Endothelial cell (in vitro differentiated cells): ENCODE data around the gene TWIST2. TPM values are rescaled to one million over a fixed set of nuclear protein-coding genes. Genes with fewer than 3 reads are reported as not detected.

Experiments
- DNase-seq: peaks from one replicate; pipeline ENCODE4 v3.0.0; 2021; ENCODE audit warnings: low spot score
- H3K27ac Mint-ChIP-seq: one replicate; pipeline ENCODE4 v1.8.0; 2021; ENCODE audit warnings: mixed read lengths, inconsistent platforms; ENCODE audit not compliant: unreplicated experiment
- H3K27me3 Mint-ChIP-seq: one replicate; pipeline ENCODE4 v1.8.0; 2021; ENCODE audit warnings: mild to moderate bottlenecking, moderate library complexity, mixed read lengths, inconsistent platforms; ENCODE audit not compliant: unreplicated experiment
- H3K36me3 Mint-ChIP-seq: one replicate; pipeline ENCODE4 v1.8.0; 2021; ENCODE audit warnings: mild to moderate bottlenecking, low read depth, mixed read lengths, inconsistent platforms; ENCODE audit not compliant: unreplicated experiment
- H3K4me1 Mint-ChIP-seq: one replicate; pipeline ENCODE4 v1.8.0; 2021; ENCODE audit warnings: mild to moderate bottlenecking, mixed read lengths, inconsistent platforms; ENCODE audit not compliant: unreplicated experiment
- H3K4me3 Mint-ChIP-seq: one replicate; pipeline ENCODE4 v1.8.0; 2021; ENCODE audit warnings: mild to moderate bottlenecking, mixed read lengths, inconsistent platforms; ENCODE audit not compliant: unreplicated experiment
- H3K9me3 Mint-ChIP-seq: one replicate; pipeline ENCODE4 v1.8.0; 2021; ENCODE audit warnings: mixed read lengths, inconsistent platforms; ENCODE audit not compliant: unreplicated experiment
- CTCF ChIP-seq: fragments of 200-600 bp; sonication (generic); IDR thresholded peaks from one replicate; pipeline ENCODE4 v1.5.0; 2021; ENCODE audit warnings: antibody characterized with exemption; ENCODE audit not compliant: unreplicated experiment
- total RNA-seq: library from RNA; stranded (reverse); fragmentation: NEBNext Ultra II Directional; extraction: Animal tissue kit (Norgen Biotek cat#: 25700); gene quantifications from one replicate; pipeline ENCODE4 v1.2.1, GENCODE V29; 2021; ENCODE audit not compliant: unreplicated experiment

The TWIST2 gene
- total RNA-seq, 1 donor from 2014 or later: not detected

GRCh38 chr2:238859636-238860347 lies 11.9 kb downstream of the TWIST2 start:
- peaks cover under 1% of the 10 kb centered on the region for H3K27me3 Mint-ChIP-seq

GRCh38 chr2:238861013-238861730 lies 13.3 kb downstream of the TWIST2 start:
- H3K4me3 Mint-ChIP-seq: no peak overlapping the region
- H3K4me1 Mint-ChIP-seq: peaks cover 5% of the 10 kb centered on the region
- no peaks in the 10 kb centered on the region for H3K9me3 Mint-ChIP-seq
- H3K36me3 Mint-ChIP-seq: no peaks in the 10 kb centered on the region
- no peaks in the 10 kb centered on the region for H3K27me3 Mint-ChIP-seq
- no peak for TF ChIP-seq CTCF
- no peak for DNase-seq
- no peak overlapping the region for H3K27ac Mint-ChIP-seq

More at GRCh38 chr2:238859636-238860347, 11.9 kb downstream of the TWIST2 start:
- Mint-ChIP-seq H3K9me3 (no peaks in the 10 kb centered on the region), H3K36me3 (no peaks in the 10 kb centered on the region), H3K27ac (no peak overlapping the region), H3K4me1 (peaks cover 5% of the 10 kb centered on the region), H3K4me3 (no peak overlapping the region)
- no peak for DNase-seq
- no peak for TF ChIP-seq CTCF

DNA sequence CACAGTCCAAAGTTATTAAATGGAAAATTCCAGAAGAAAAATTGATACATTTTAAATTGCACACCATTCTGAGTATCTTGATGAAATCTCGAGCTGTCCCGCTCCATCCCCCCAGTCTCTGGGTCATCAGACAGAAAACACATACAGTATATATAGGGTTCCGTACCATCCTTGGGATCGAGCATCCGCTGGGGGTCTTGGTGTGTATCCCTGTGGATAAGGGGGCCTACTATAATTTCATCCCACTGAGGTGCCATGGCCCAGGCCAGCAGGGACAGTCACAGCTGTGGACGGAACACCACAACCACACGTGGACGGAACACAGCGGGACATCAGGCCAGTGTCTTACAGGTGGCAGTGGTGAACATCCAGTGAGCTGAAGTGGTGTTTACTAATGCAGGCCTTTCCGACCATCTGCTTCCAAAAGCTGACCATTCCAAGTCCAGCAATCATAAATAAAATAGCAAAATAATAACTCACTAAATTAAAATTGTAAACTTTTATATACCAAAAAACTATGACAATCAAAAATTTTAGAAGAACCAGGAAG lies 14.0 kb downstream of the TWIST2 start:
- no peaks in the 10 kb centered on the region for H3K27me3 Mint-ChIP-seq
- DNase-seq: no peak

DNA sequence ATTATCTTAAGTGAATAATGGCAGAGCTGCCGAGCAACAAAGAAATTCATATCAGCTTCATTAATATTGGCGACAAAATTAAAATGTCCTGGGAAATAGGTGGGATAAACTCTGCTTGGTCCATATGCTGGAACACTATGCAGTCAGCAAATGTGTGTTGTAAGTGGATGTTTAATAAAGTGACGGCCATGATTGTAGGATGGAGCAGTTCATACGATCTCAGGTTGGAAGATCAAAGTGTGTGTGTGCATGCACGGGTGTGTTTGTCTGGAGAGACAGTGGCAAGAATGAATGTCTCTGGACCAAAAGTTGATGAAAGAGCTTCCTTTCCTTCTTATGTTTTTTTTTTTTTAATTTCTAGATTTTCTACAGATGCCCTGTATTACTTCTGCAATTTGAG lies 14.8 kb downstream of the TWIST2 start:
- Mint-ChIP-seq H3K9me3 (no peaks in the 10 kb centered on the region), H3K27me3 (peaks cover 2% of the 10 kb centered on the region), H3K4me3 (no peak overlapping the region), H3K4me1 (peaks cover 5% of the 10 kb centered on the region), H3K36me3 (no peaks in the 10 kb centered on the region), H3K27ac (no peak overlapping the region)
- no peak for DNase-seq
- no peak for TF ChIP-seq CTCF

More for the DNA sequence above, 14.0 kb downstream of the TWIST2 start:
- Mint-ChIP-seq H3K27ac (no peak overlapping the region), H3K36me3 (no peaks in the 10 kb centered on the region), H3K9me3 (no peaks in the 10 kb centered on the region), H3K4me3 (no peak overlapping the region), H3K4me1 (peaks cover 5% of the 10 kb centered on the region)
- no peak for TF ChIP-seq CTCF

DNA sequence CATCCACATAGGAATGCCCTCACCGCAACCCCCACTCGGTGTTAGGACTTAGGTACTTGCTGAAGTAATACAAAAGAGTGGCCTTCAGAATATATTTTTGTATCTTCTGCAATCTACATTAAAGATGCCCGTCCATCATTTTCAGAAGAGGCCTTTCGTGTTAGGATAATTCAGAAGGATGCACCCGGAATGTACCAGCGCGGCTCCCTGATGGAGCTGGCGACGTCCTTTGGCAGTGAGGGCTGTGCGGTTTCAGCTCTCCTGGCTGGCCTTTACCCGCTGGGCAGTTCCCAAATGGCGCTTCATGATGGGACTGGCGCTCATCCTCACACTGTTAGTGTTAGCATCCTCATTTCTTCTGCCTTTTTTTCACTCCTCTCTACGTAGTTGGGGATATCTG lies 15.3 kb downstream of the TWIST2 start:
- no peak for DNase-seq
- peaks cover 5% of the 10 kb centered on the region for H3K4me1 Mint-ChIP-seq
- H3K27me3 Mint-ChIP-seq: peaks cover 4% of the 10 kb centered on the region
- no peak for TF ChIP-seq CTCF
- no peaks in the 10 kb centered on the region for H3K9me3 Mint-ChIP-seq
- H3K4me3 Mint-ChIP-seq: no peak overlapping the region
- no peaks in the 10 kb centered on the region for H3K36me3 Mint-ChIP-seq
- H3K27ac Mint-ChIP-seq: no peak overlapping the region
